Esophagus muscularis mucosa (tissue), 4 donors: ENCODE results near the gene PAPSS2. TPM values are rescaled to one million over a fixed set of nuclear protein-coding genes. Genes with fewer than 3 reads are reported as not detected.
"Not testable (repeated sequence)": the region's sequence is repeated elsewhere in the genome, so short reads cannot be mapped to it uniquely, and the experiment has no call there.

Experiments
- DNase-seq: peaks from one replicate; pipeline ENCODE4 v3.0.0-alpha.2; 2017; ENCODE audit errors: extremely low spot score
- H3K27ac ChIP-seq, 4 donors: fragments of 200-600 bp; sonication (generic); replicated peaks in 1 of 4; 1 replicate in 3 of 4; 2 replicates in 1 of 4; pipeline ENCODE4 v1.5.1; 2016 to 2019; ENCODE audit warnings: mild to moderate bottlenecking in 1 of 4
- H3K27me3 ChIP-seq, 4 donors: fragments of 200-600 bp; sonication (generic); one replicate each; pipeline versions ENCODE4 v1.5.1 to v1.6.0; 2016 to 2019
- H3K36me3 ChIP-seq, 4 donors: fragments of 200-600 bp; sonication (generic); one replicate each; pipeline ENCODE4 v1.5.1; 2016 to 2019
- H3K4me1 ChIP-seq, 4 donors: fragments of 200-600 bp; sonication (generic); one replicate each; pipeline ENCODE4 v1.5.1; 2016 to 2019
- H3K4me3 ChIP-seq, 4 donors: fragments of 200-600 bp; sonication (generic); 1 replicate in 2 of 4; 2 replicates in 2 of 4; pipeline ENCODE4 v1.5.1; 2016 to 2019; ENCODE audit warnings: mild to moderate bottlenecking in 4 of 4, moderate library complexity in 1 of 4
- H3K9me3 ChIP-seq, 4 donors: fragments of 200-600 bp; sonication (generic); 1 replicate in 3 of 4; 2 replicates in 1 of 4; pipeline ENCODE4 v1.5.1; 2016 to 2019
- CTCF ChIP-seq, 3 experiments: fragments of 200-600 bp in 2 of 3; fragments of 450-650 bp in 1 of 3; sonication (generic) in 2 of 3; IDR thresholded peaks; one replicate each; pipeline ENCODE4 v1.5.1; 2017 to 2019; ENCODE audit warnings: antibody characterized with exemption in 3 of 3, mild to moderate bottlenecking in 2 of 3, moderate library complexity in 1 of 3
- EP300 ChIP-seq: sonication (generic); formaldehyde crosslinking; IDR thresholded peaks from one replicate; pipeline ENCODE4 v1.6.1; 2017; ENCODE audit warnings: antibody characterized with exemption
- POLR2A ChIP-seq: fragments of 450-650 bp; IDR thresholded peaks from one replicate; pipeline ENCODE4 v1.6.1; 2017; ENCODE audit warnings: antibody characterized with exemption, moderate library complexity, mild to moderate bottlenecking, low read depth
- POLR2AphosphoS5 ChIP-seq, 2 donors: sonication (generic); formaldehyde crosslinking; IDR thresholded peaks; one replicate each; pipeline ENCODE4 v1.6.1; 2017; ENCODE audit warnings: antibody characterized with exemption in 2 of 2
- WGBS: methylation state at CpG from one replicate; pipeline ENCODE4 v1.1.5; 2018; 5-methylcytosine and 5-hydroxymethylcytosine counted together
- intact Hi-C: fragments of 100-400 bp; cut with DNase I; formaldehyde crosslinking; loops from one replicate; pipeline ENCODE4 v1.15.1; 2023
- total RNA-seq, 4 donors: library from RNA; depleted of rRNA; stranded (reverse); fragments of >200 nt; gene quantifications; one replicate each; pipeline versions ENCODE4 v1.1.0 to v1.2.1, GENCODE V29; 2016

Gene PAPSS2
- total RNA-seq, 4 donors from 2014 or later, result 9.6 to 16.7 (median 14.9) TPM

- Histone ChIP-seq H3K27me3 (no peaks in the 10 kb centered on the region), H3K9me3 (no peaks in the 10 kb centered on the region), H3K4me1 (no peaks in the 10 kb centered on the region), H3K36me3 (no peaks in the 10 kb centered on the region), H3K27ac (no peak overlapping the region), H3K4me3 (no peak overlapping the region)
- TF ChIP-seq POLR2A (no peak), EP300 (no peak), POLR2AphosphoS5 (IDR thresholded peaks at IDR 0.05) (no peak)
- DNase-seq, result no peak
- intact Hi-C loops, result no loop called here
Observed at GRCh38 chr10:87640043-87640442, 19.6 kb upstream of the PAPSS2 start.

GRCh38 chr10:87642486-87642885 is 17.2 kb upstream of the PAPSS2 start:
- Histone ChIP-seq H3K27me3 (no peaks in the 10 kb centered on the region), H3K9me3 (peaks cover 0 to 6% (median 0%) of the 10 kb centered on the region in 4 donors), H3K4me3 (no peak overlapping the region), H3K4me1 (no peaks in the 10 kb centered on the region), H3K36me3 (no peaks in the 10 kb centered on the region), H3K27ac (no peak overlapping the region)
- TF ChIP-seq POLR2A (no peak), POLR2AphosphoS5 (IDR thresholded peaks at IDR 0.05) (no peak), CTCF (IDR thresholded peaks at IDR 0.05) (no peak), EP300 (no peak)
- intact Hi-C loops, result no loop called here
- no peak for DNase-seq
- WGBS, result 91% methylated on average over 11 of the region's 11 CpGs

GRCh38 chr10:87642988-87643387 is 16.7 kb upstream of the PAPSS2 start:
- intact Hi-C loops, result no loop called here

GRCh38 chr10:87643920-87644319 is 15.8 kb upstream of the PAPSS2 start:
- 78% methylated on average over 3 of the region's 3 CpGs for WGBS
- intact Hi-C loops, result no loop called here
- H3K36me3 ChIP-seq, result no peaks in the 10 kb centered on the region
- no peak for TF ChIP-seq POLR2AphosphoS5 (IDR thresholded peaks at IDR 0.05)
- no peak for TF ChIP-seq EP300
- TF ChIP-seq CTCF (IDR thresholded peaks at IDR 0.05), result no peak
- no peak for TF ChIP-seq POLR2A
- H3K4me1 ChIP-seq, result no peaks in the 10 kb centered on the region
- H3K27me3 ChIP-seq, result no peaks in the 10 kb centered on the region
- no peak for DNase-seq
- H3K9me3 ChIP-seq, result peaks cover 0 to 6% (median 0%) of the 10 kb centered on the region in 4 donors
- H3K4me3 ChIP-seq, result no peak overlapping the region
- no peak overlapping the region for H3K27ac ChIP-seq

More at GRCh38 chr10:87642988-87643387, 16.7 kb upstream of the PAPSS2 start:
- peaks cover 0 to 6% (median 0%) of the 10 kb centered on the region in 4 donors for H3K9me3 ChIP-seq
- H3K27ac ChIP-seq, result no peak overlapping the region
- H3K4me1 ChIP-seq, result no peaks in the 10 kb centered on the region
- no peaks in the 10 kb centered on the region for H3K27me3 ChIP-seq
- no peaks in the 10 kb centered on the region for H3K36me3 ChIP-seq
- TF ChIP-seq CTCF (IDR thresholded peaks at IDR 0.05), result no peak
- DNase-seq, result no peak
- no peak overlapping the region for H3K4me3 ChIP-seq

- WGBS, result 70% methylated on average over 3 of the region's 3 CpGs
Observed at GRCh38 chr10:87644500-87644899, 15.2 kb upstream of the PAPSS2 start.

GRCh38 chr10:87646192-87646909 is 13.3 kb upstream of the PAPSS2 start:
- TF ChIP-seq POLR2AphosphoS5 (IDR thresholded peaks at IDR 0.05) (no peak), EP300 (no peak), CTCF (IDR thresholded peaks at IDR 0.05) (no peak), POLR2A (no peak)
- intact Hi-C loops, result no loop called here
- no peak for DNase-seq

More at GRCh38 chr10:87644500-87644899, 15.2 kb upstream of the PAPSS2 start:
- H3K9me3 ChIP-seq, DNase-seq, intact Hi-C loops, H3K4me1 ChIP-seq, H3K27me3 ChIP-seq, H3K36me3 ChIP-seq, H3K4me3 ChIP-seq, H3K27ac ChIP-seq: not testable (repeated sequence)

More at GRCh38 chr10:87646192-87646909, 13.3 kb upstream of the PAPSS2 start:
- WGBS, result 83% methylated on average over 4 of the region's 4 CpGs
- Histone ChIP-seq H3K27me3 (no peaks in the 10 kb centered on the region), H3K4me1 (no peaks in the 10 kb centered on the region), H3K36me3 (no peaks in the 10 kb centered on the region), H3K4me3 (no peak overlapping the region), H3K9me3 (peaks cover 0 to 6% (median 0%) of the 10 kb centered on the region in 4 donors), H3K27ac (no peak overlapping the region)
